Ascending aorta (tissue), 2 donors: ENCODE results near the gene FANCC. TPM values are rescaled to one million over a fixed set of nuclear protein-coding genes. Genes with fewer than 3 reads are reported as not detected.

ENCODE experiments used
- DNase-seq, 2 donors: peaks; one replicate each; pipeline ENCODE4 v3.0.0-alpha.2; 2019; ENCODE audit warnings: low spot score in 2 of 2
- H3K27ac ChIP-seq, 2 donors: fragments of 200-600 bp; sonication (generic); one replicate each; pipeline ENCODE4 v1.5.1; 2016 to 2017; ENCODE audit warnings: mild to moderate bottlenecking in 1 of 2
- H3K27me3 ChIP-seq: fragments of 200-600 bp; sonication (generic); one replicate; pipeline ENCODE4 v1.5.1; 2017
- H3K36me3 ChIP-seq, 2 donors: fragments of 200-600 bp; sonication (generic); one replicate each; pipeline ENCODE4 v1.5.1; 2016
- H3K4me1 ChIP-seq, 2 donors: fragments of 200-600 bp; sonication (generic); one replicate each; pipeline ENCODE4 v1.5.1; 2016 to 2017; ENCODE audit warnings: mild to moderate bottlenecking in 1 of 2
- H3K4me3 ChIP-seq, 2 donors: fragments of 200-600 bp; sonication (generic); one replicate each; pipeline ENCODE4 v1.5.1; 2016 to 2017; ENCODE audit warnings: mild to moderate bottlenecking in 1 of 2
- H3K9me3 ChIP-seq, 2 donors: fragments of 200-600 bp; sonication (generic); one replicate each; pipeline ENCODE4 v1.5.1; 2016
- CTCF ChIP-seq, 3 experiments: fragments of 200-600 bp in 2 of 3; fragments of 450-650 bp in 1 of 3; sonication (generic) in 2 of 3; IDR thresholded peaks; one replicate each; pipeline ENCODE4 v1.5.1; 2016 to 2019; ENCODE audit warnings: antibody characterized with exemption in 3 of 3, mild to moderate bottlenecking in 1 of 3, moderate library complexity in 1 of 3
- intact Hi-C: fragments of 100-400 bp; cut with DNase I; formaldehyde crosslinking; loops from one replicate; pipeline ENCODE4 v1.15.1; 2023
- total RNA-seq: library from RNA; depleted of rRNA; stranded (reverse); fragments of >200 nt; gene quantifications from one replicate; pipeline ENCODE4 v1.1.0, GENCODE V29; 2016

Gene FANCC
- total RNA-seq, 1 donor from 2014 or later = 0.64 TPM

DNA sequence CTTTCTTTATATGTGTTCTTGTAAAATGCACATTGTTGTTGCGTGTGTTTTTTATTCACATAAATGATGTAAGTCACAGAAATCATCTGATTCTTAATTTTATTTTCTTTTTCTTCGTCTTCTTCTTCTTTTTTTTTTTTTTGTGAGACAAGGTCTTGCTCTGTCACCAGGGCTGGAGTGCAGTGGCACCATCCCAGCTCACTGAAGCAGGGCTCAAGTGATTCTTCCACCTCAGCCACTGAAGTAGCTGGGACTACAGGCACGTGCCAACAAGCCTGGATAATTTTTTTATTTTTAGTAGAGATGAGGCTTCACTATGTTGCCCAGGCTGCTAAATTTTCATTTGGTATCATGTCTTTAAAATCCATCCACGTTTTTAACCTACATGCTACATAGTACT is 28.5 kb upstream of the FANCC start:
- H3K4me1 ChIP-seq = no peaks in the 10 kb centered on the region
- no peak for DNase-seq
- H3K27ac ChIP-seq = no peak overlapping the region
- H3K27me3 ChIP-seq = peaks cover 6% of the 10 kb centered on the region
- no peaks in the 10 kb centered on the region for H3K36me3 ChIP-seq
- TF ChIP-seq CTCF (IDR thresholded peaks at IDR 0.05) = no peak
- H3K9me3 ChIP-seq = no peaks in the 10 kb centered on the region
- no peak overlapping the region for H3K4me3 ChIP-seq
- intact Hi-C loops = no loop called here

DNA sequence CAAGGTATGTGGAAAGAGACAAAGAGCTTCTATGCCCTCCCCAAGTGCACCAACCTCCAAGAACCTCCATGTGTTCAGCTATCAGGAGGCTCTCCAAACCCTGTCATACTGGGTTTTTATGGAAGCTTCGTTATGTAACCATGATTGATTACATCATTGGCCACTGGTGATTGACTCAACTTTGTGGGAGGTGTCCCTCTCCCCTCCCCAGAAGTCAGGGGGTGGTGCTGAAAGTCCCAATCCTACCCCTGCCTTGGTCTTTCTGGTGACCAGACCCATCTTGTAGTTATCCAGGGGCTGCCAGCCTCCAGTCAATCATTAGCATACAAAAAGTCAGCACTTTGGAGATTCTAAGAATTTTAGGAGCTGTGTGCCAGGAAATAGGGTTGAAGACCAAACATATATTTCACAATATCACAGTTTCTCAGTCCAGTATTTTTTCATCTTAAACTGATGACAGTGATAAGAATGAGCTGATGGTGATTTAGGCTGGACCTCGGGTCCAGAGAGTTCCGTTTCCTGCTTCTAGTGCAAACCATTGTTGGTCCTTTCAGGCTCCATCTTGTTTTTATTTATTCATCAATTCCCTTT is 27.3 kb upstream of the FANCC start:
- Histone ChIP-seq H3K4me3 (no peak overlapping the region), H3K27ac (no peak overlapping the region), H3K36me3 (no peaks in the 10 kb centered on the region), H3K9me3 (no peaks in the 10 kb centered on the region), H3K4me1 (no peaks in the 10 kb centered on the region), H3K27me3 (peaks cover 6% of the 10 kb centered on the region)
- no peak for DNase-seq
- no peak for TF ChIP-seq CTCF (IDR thresholded peaks at IDR 0.05)
- intact Hi-C loops = no loop called here

GRCh38 chr9:95343725-95344287 is 26.3 kb upstream of the FANCC start:
- TF ChIP-seq CTCF (IDR thresholded peaks at IDR 0.05) = no peak
- intact Hi-C loops = no loop called here

DNA sequence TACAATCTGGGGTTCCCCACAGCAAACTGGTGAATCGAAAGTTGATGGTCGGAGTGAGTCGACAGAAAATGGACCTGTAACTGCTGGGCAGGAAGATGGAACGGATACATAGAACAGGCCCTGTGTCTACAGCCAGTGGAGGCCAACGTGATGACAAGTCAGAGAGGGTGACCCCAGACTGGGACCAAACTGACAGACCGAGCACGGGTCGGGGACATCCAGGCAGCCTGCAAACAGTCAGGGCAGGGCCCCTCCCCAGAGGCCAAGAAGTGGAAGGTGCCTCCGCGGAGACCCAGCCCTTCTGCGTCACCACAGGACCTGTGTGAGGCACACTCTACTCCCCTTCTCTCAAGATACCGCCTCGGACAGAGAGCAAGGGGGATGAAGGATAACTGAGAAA is 25.1 kb upstream of the FANCC start:
- no peaks in the 10 kb centered on the region for H3K27me3 ChIP-seq
- intact Hi-C loops = no loop called here
- TF ChIP-seq CTCF (IDR thresholded peaks at IDR 0.05) = no peak
- H3K36me3 ChIP-seq = no peaks in the 10 kb centered on the region
- no peaks in the 10 kb centered on the region for H3K9me3 ChIP-seq
- DNase-seq = no peak
- H3K4me3 ChIP-seq = no peak overlapping the region
- no peaks in the 10 kb centered on the region for H3K4me1 ChIP-seq
- no peak overlapping the region for H3K27ac ChIP-seq

More at GRCh38 chr9:95343725-95344287, 26.3 kb upstream of the FANCC start:
- no peaks in the 10 kb centered on the region for H3K36me3 ChIP-seq
- peaks cover under 1% of the 10 kb centered on the region for H3K27me3 ChIP-seq
- no peaks in the 10 kb centered on the region for H3K9me3 ChIP-seq
- DNase-seq = no peak
- H3K4me3 ChIP-seq = no peak overlapping the region
- no peak overlapping the region for H3K27ac ChIP-seq
- H3K4me1 ChIP-seq = no peaks in the 10 kb centered on the region

DNA sequence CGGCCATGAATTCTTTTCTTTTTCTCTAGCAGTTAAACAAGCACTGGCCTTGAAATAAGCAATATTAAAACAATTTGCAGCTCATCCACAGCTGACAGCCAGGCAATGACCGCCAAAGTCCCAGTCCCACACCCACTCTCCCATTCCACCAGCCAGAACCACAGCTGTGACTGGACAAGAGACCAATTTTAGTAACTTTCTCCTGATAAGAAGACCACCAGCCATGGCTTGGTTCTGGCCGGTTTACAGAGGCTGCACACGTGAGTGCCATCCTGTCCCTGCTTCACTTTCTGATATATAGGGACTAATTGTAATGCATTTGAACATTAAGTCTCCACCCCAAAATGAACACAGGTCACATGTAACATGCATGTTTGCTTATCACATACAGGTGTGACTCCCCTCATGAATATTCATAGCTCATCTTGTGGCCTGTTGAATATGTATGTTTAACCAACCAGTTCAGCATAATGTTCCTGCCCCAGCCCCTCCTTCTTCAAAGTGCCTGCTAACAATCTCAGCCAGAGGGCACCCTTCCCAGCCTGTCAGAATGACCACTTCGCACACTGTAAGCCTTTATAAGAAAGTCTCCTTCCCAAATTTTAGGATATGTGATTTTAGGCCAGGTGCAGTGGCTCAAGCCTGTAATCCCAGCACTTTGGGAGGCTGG is 23.9 kb upstream of the FANCC start:
- intact Hi-C loops = no loop called here
- no peaks in the 10 kb centered on the region for H3K4me1 ChIP-seq

More for the DNA sequence above, 23.9 kb upstream of the FANCC start:
- no peak for DNase-seq
- Histone ChIP-seq H3K27ac (no peak overlapping the region), H3K36me3 (no peaks in the 10 kb centered on the region), H3K9me3 (no peaks in the 10 kb centered on the region), H3K4me3 (no peak overlapping the region), H3K27me3 (no peaks in the 10 kb centered on the region)
- no peak for TF ChIP-seq CTCF (IDR thresholded peaks at IDR 0.05)
